Measurements from ENCODE around the gene BRD3OS. TPM values are rescaled to one million over a fixed set of nuclear protein-coding genes. Genes with fewer than 3 reads are reported as not detected.

Gene BRD3OS
- total and polyA plus RNA-seq, 2 of the 13 experiments (the other 11 are each of a cell fraction or from before 2014, with no cell fraction given) = 4.9 to 5.7 TPM

- TF ChIP-seq CREB1 (IDR thresholded peaks at IDR 0.05) (peak; percentile 17; the same call in 1 of the 2 replicates), CREB1 (CRISPR knock-in tag; IDR thresholded peaks at IDR 0.05) (no peak), ZSCAN12 (CRISPR knock-in tag; IDR thresholded peaks at IDR 0.05) (no peak), GATA4 (IDR thresholded peaks at IDR 0.05; ENCODE audit: borderline replicate concordance, low read depth) (no peak), ARID5B (CRISPR knock-in tag; IDR thresholded peaks at IDR 0.05) (no peak; the same call in 1 of the 2 replicates), PREB (CRISPR knock-in tag; IDR thresholded peaks at IDR 0.05) (no peak), XBP1 (CRISPR knock-in tag; IDR thresholded peaks at IDR 0.05) (no peak), ZNF513 (CRISPR knock-in tag; conservative IDR thresholded peaks at IDR 0.05) (no peak), SKI (IDR thresholded peaks at IDR 0.05; ENCODE audit: partially characterized antibody) (no peak), ZNF609 (CRISPR knock-in tag; IDR thresholded peaks at IDR 0.05; ENCODE audit: borderline replicate concordance) (no peak; the same call in 1 of the 2 replicates), RXRB (CRISPR knock-in tag; IDR thresholded peaks at IDR 0.05; ENCODE audit: borderline replicate concordance) (no peak), SRSF1 (optimal IDR thresholded peaks at IDR 0.05; ENCODE audit: low read depth, low read length) (no peak), ZNF503 (CRISPR knock-in tag; IDR thresholded peaks at IDR 0.05) (no peak), CENPX (CRISPR knock-in tag; IDR thresholded peaks at IDR 0.05) (no peak), ZNF225 (CRISPR knock-in tag; IDR thresholded peaks at IDR 0.05) (no peak; the same call in 1 of the 2 replicates)
These were observed at the start of gene BRD3OS (continued) for GRCh38 chr9:134024828-134025605.
